Measurements from ENCODE around the gene GPBAR1. TPM values are rescaled to one million over a fixed set of nuclear protein-coding genes. Genes with fewer than 3 reads are reported as not detected.

Gene GPBAR1
- polyA plus RNA-seq, 1 of the 3 experiments (the other 2 are of a cell fraction) = 0.13 TPM

DNA sequence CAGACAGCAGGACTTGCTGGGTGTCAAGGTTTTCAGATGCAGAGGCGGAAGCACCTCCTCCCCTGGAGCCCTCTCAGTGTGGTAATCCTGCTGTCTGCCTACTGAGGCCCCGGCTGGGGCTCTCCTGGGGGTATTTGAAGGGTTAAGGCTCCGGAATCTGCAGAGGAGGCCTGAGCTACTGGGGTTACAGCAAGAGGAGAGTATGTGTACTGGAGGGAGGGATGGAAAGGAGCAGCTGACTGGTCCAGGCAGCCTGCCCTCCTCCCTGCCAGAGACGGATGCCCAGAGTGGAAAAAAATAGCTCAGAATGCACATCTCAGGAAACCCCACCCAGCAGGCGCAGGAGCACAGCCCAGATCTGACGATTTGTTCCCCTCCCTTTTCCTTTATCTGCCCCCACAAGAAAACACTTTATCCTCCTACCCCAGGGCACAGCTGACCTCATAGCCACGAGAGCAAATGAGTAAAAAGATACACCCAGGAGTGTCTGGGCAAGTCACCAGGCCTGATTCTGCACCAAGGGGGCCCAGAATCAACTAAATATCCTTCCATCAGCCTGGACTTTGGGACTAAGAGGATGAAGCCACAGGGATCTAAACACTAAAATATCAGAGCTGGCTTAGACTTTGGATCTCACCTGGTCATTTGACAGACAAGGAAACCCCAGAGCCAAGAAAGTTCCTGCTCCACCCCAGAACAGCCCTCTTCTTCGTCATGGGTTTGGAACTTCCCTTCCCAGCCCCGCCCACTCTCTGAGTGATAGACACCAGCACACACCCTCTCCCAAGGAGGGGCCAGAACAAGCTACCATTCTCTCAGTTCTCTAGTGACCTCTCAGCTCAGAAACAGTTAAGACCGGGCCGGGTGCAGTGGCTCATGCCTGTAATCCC is 26.0 kb downstream of the GPBAR1 start:
- H3K36me3 ChIP-seq (replicated peaks in 1 of 2; ENCODE audit: control insufficient read depth in 1 of 2, insufficient read depth in 2 of 2, low read length in 1 of 2) = no peaks in the 10 kb centered on the region
- H4K20me1 ChIP-seq (ENCODE audit: insufficient read depth) = no peaks in the 10 kb centered on the region
- 0 out of 2 replicates have a peak, but pooled peaks cover 3% of the 10 kb centered on the region for H3K79me2 ChIP-seq (ENCODE audit: insufficient read depth)
- H3K4me3 ChIP-seq (ENCODE audit: low read depth in 2 of 2, low read length in 1 of 2) = peak overlapping the region; percentile 48 to 64
- peaks cover 12 to 33% of the 10 kb centered on the region in 2 experiments; a peak in 3 of 4 replicates for H3K4me1 ChIP-seq (ENCODE audit: control insufficient read depth in 1 of 2, insufficient read depth in 2 of 2, low read depth in 1 of 2, low read length in 1 of 2)
- H3K9me2 ChIP-seq = no peaks in the 10 kb centered on the region
- no peaks in the 10 kb centered on the region for H3K9me3 ChIP-seq
- H2AFZ ChIP-seq (ENCODE audit: low read depth) = peak overlapping the region; percentile 67
- no peaks in the 10 kb centered on the region for H3K27me3 ChIP-seq (ENCODE audit: insufficient read depth)
- peak overlapping the region; percentile 96 for H3K4me2 ChIP-seq
- H3F3A ChIP-seq (replicated peaks; ENCODE audit: insufficient read depth) = peaks cover 14% of the 10 kb centered on the region
- ChIA-PET POLR2A (no interaction called here), CTCF (interaction anchor here (1.5 to 5.3 kb wide), 5 partner anchors 13 to 109 kb away, joined by 6 to 47 read pairs (median 9); partner anchors contain the start of genes CATIP and PNKD)
- WGBS (ENCODE audit: low lambda C conversion rate) = 21% methylated on average over 7 of the region's 11 CpGs
- H3K9ac ChIP-seq = peak overlapping the region; percentile 80
- H3K27ac ChIP-seq (ENCODE audit: low read depth in 2 of 2, low read length in 1 of 2) = peak overlapping the region; percentile 88 to 99
- DNase-seq = peak; percentile 73
- TF ChIP-seq, protein P1, sequence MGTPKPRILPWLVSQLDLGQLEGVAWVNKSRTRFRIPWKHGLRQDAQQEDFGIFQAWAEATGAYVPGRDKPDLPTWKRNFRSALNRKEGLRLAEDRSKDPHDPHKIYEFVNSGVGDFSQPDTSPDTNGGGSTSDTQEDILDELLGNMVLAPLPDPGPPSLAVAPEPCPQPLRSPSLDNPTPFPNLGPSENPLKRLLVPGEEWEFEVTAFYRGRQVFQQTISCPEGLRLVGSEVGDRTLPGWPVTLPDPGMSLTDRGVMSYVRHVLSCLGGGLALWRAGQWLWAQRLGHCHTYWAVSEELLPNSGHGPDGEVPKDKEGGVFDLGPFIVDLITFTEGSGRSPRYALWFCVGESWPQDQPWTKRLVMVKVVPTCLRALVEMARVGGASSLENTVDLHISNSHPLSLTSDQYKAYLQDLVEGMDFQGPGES (IDR thresholded peaks at IDR 0.05; ENCODE audit: low read depth, low read length) = no peak
- TF ChIP-seq, protein P2, sequence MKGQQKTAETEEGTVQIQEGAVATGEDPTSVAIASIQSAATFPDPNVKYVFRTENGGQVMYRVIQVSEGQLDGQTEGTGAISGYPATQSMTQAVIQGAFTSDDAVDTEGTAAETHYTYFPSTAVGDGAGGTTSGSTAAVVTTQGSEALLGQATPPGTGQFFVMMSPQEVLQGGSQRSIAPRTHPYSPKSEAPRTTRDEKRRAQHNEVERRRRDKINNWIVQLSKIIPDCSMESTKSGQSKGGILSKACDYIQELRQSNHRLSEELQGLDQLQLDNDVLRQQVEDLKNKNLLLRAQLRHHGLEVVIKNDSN (IDR thresholded peaks at IDR 0.05; ENCODE audit: borderline replicate concordance, low read depth) = peak; percentile 46; the same call in 1 of the 2 replicates
- no peak for TF ChIP-seq TEAD4 (IDR thresholded peaks at IDR 0.05; ENCODE audit: borderline replicate concordance, insufficient read depth)
- no peak for TF ChIP-seq FOXM1 (IDR thresholded peaks at IDR 0.05; ENCODE audit: low read depth)
- TF ChIP-seq NRF1 (IDR thresholded peaks at IDR 0.05; ENCODE audit: low read depth, low read length) = peak; percentile 21; the same call in 1 of the 2 replicates
- no peak for TF ChIP-seq GATA2 (CRISPR knock-in tag; IDR thresholded peaks at IDR 0.05)
- TF ChIP-seq, protein P3, sequence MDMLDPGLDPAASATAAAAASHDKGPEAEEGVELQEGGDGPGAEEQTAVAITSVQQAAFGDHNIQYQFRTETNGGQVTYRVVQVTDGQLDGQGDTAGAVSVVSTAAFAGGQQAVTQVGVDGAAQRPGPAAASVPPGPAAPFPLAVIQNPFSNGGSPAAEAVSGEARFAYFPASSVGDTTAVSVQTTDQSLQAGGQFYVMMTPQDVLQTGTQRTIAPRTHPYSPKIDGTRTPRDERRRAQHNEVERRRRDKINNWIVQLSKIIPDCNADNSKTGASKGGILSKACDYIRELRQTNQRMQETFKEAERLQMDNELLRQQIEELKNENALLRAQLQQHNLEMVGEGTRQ (IDR thresholded peaks at IDR 0.05; ENCODE audit: borderline replicate concordance, low read depth, low read length) = no peak
- TF ChIP-seq, protein P4, sequence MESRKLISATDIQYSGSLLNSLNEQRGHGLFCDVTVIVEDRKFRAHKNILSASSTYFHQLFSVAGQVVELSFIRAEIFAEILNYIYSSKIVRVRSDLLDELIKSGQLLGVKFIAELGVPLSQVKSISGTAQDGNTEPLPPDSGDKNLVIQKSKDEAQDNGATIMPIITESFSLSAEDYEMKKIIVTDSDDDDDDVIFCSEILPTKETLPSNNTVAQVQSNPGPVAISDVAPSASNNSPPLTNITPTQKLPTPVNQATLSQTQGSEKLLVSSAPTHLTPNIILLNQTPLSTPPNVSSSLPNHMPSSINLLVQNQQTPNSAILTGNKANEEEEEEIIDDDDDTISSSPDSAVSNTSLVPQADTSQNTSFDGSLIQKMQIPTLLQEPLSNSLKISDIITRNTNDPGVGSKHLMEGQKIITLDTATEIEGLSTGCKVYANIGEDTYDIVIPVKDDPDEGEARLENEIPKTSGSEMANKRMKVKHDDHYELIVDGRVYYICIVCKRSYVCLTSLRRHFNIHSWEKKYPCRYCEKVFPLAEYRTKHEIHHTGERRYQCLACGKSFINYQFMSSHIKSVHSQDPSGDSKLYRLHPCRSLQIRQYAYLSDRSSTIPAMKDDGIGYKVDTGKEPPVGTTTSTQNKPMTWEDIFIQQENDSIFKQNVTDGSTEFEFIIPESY (IDR thresholded peaks at IDR 0.05; ENCODE audit: borderline replicate concordance, low read depth) = 0 out of 2 replicates have a peak, but pooled peaks have one; percentile 7
- TF ChIP-seq MEF2A (IDR thresholded peaks at IDR 0.05; ENCODE audit: borderline replicate concordance, low read depth) = no peak
- TF ChIP-seq GABPA (IDR thresholded peaks at IDR 0.05; ENCODE audit: low read depth) = no peak
- peak; percentile 65; the same call in 1 of the 2 replicates for TF ChIP-seq TAF1 (IDR thresholded peaks at IDR 0.05; ENCODE audit: borderline replicate concordance, low read depth, low read length)
- no peak for TF ChIP-seq ELF1 (IDR thresholded peaks at IDR 0.05)
- TF ChIP-seq, protein P5, sequence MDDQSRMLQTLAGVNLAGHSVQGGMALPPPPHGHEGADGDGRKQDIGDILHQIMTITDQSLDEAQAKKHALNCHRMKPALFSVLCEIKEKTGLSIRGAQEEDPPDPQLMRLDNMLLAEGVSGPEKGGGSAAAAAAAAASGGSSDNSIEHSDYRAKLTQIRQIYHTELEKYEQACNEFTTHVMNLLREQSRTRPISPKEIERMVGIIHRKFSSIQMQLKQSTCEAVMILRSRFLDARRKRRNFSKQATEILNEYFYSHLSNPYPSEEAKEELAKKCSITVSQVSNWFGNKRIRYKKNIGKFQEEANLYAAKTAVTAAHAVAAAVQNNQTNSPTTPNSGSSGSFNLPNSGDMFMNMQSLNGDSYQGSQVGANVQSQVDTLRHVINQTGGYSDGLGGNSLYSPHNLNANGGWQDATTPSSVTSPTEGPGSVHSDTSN (IDR thresholded peaks at IDR 0.05) = peak; percentile 94
- TF ChIP-seq, protein P6, sequence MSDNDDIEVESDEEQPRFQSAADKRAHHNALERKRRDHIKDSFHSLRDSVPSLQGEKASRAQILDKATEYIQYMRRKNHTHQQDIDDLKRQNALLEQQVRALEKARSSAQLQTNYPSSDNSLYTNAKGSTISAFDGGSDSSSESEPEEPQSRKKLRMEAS (IDR thresholded peaks at IDR 0.05; ENCODE audit: low read depth) = peak; percentile 57; the same call in 1 of the 2 replicates
- no peak for TF ChIP-seq RXRA (IDR thresholded peaks at IDR 0.05; ENCODE audit: borderline replicate concordance, low read depth)
- TF ChIP-seq SIN3A (IDR thresholded peaks at IDR 0.05; ENCODE audit: borderline replicate concordance, low read depth, low read length) = peak; percentile 42; the same call in 1 of the 2 replicates
- no peak for TF ChIP-seq CHD2 (IDR thresholded peaks at IDR 0.05; ENCODE audit: low read length, partially characterized antibody)
- peak; percentile 25; the same call in 1 of the 2 replicates for TF ChIP-seq NFIC (IDR thresholded peaks at IDR 0.05; ENCODE audit: borderline replicate concordance)
- no peak for TF ChIP-seq RFX5 (IDR thresholded peaks at IDR 0.05; ENCODE audit: low read length)
- TF ChIP-seq POLR2AphosphoS5 (IDR thresholded peaks at IDR 0.05; ENCODE audit: low read depth, low read length) = peak; percentile 61; the same call in 1 of the 2 replicates
- TF ChIP-seq, protein P7, sequence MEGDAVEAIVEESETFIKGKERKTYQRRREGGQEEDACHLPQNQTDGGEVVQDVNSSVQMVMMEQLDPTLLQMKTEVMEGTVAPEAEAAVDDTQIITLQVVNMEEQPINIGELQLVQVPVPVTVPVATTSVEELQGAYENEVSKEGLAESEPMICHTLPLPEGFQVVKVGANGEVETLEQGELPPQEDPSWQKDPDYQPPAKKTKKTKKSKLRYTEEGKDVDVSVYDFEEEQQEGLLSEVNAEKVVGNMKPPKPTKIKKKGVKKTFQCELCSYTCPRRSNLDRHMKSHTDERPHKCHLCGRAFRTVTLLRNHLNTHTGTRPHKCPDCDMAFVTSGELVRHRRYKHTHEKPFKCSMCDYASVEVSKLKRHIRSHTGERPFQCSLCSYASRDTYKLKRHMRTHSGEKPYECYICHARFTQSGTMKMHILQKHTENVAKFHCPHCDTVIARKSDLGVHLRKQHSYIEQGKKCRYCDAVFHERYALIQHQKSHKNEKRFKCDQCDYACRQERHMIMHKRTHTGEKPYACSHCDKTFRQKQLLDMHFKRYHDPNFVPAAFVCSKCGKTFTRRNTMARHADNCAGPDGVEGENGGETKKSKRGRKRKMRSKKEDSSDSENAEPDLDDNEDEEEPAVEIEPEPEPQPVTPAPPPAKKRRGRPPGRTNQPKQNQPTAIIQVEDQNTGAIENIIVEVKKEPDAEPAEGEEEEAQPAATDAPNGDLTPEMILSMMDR (IDR thresholded peaks at IDR 0.05) = no peak
- no peak for TF ChIP-seq SMC3 (IDR thresholded peaks at IDR 0.05; ENCODE audit: low read depth, low read length)
- TF ChIP-seq MXI1 (IDR thresholded peaks at IDR 0.05; ENCODE audit: low read depth, low read length) = no peak
- peak; percentile 9; the same call in 1 of the 2 replicates for TF ChIP-seq JUND (IDR thresholded peaks at IDR 0.05)
- TF ChIP-seq TCF12 (IDR thresholded peaks at IDR 0.05) = no peak; the same call in none of the 2 replicates

All from SK-N-SH (cell line).